BLaER1 (cell line): Measurements from ENCODE around the gene SMTNL1.
A peak's percentile ranks its signal among the peaks of the same experiment; 100 is the strongest.

Experiments used
- H3K27ac ChIP-seq: shearing (Covaris generic); formaldehyde crosslinking; 2 replicates; pipeline ENCODE4 v1.8.1; 2022
- H3K27me3 ChIP-seq: shearing (Covaris generic); formaldehyde crosslinking; 2 replicates; pipeline ENCODE4 v1.8.1; 2022
- H3K36me3 ChIP-seq: shearing (Covaris generic); formaldehyde crosslinking; 2 replicates; pipeline ENCODE4 v1.8.1; 2022
- H3K4me1 ChIP-seq: shearing (Covaris generic); formaldehyde crosslinking; 2 replicates; pipeline ENCODE4 v1.8.1; 2022
- H3K4me2 ChIP-seq: shearing (Covaris generic); formaldehyde crosslinking; 2 replicates; pipeline ENCODE4 v1.8.1; 2022
- H3K4me3 ChIP-seq: shearing (Covaris generic); formaldehyde crosslinking; 2 replicates; pipeline ENCODE4 v1.8.1; 2022
- H3K9ac ChIP-seq: shearing (Covaris generic); formaldehyde crosslinking; 2 replicates; pipeline ENCODE4 v1.8.1; 2022
- H3K9me3 ChIP-seq: shearing (Covaris generic); formaldehyde crosslinking; 2 replicates; pipeline ENCODE4 v1.8.1; 2022
- H4K20me1 ChIP-seq: shearing (Covaris generic); formaldehyde crosslinking; 2 replicates; pipeline ENCODE4 v1.8.1; 2022
- Cebpa-rat ChIP-seq: shearing (Covaris generic); IDR thresholded peaks from 2 replicates; pipeline ENCODE4 v1.8.1; 2022

The SMTNL1 gene

DNA sequence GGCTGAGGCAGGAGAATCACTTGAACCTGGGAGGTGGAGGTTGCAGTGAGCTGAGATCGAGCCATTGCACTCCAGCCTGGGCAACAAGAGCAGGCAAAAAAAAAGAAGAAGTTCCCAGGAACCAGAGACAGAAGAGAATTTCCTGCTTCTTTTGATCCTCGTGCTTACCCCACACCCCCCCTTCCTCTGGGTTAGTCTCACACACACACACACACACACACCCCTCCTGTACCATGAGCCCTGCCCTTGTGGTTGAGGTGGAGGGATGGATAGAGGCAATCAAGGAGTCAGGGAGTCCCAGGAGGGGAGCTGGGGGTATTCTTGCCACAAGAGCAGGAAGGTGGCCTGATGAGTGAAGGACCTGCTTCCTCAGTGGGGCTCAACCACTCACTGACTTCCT, 34.2 kb downstream of the SMTNL1 start:
- H3K27me3 ChIP-seq: no peaks in the 10 kb centered on the region
- H3K9ac ChIP-seq: 0 out of 2 replicates have a peak overlapping the region, but pooled peaks have one; percentile 4
- H3K4me2 ChIP-seq: peak overlapping the region; percentile 74
- no peaks in the 10 kb centered on the region for H3K36me3 ChIP-seq
- H3K9me3 ChIP-seq: no peaks in the 10 kb centered on the region
- peak overlapping the region; percentile 55 for H3K27ac ChIP-seq
- H3K4me3 ChIP-seq: peak overlapping the region; percentile 18; the same call in 1 of the 2 replicates
- peaks cover 38% of the 10 kb centered on the region for H3K4me1 ChIP-seq
- TF ChIP-seq Cebpa-rat: no peak
- no peaks in the 10 kb centered on the region for H4K20me1 ChIP-seq

DNA sequence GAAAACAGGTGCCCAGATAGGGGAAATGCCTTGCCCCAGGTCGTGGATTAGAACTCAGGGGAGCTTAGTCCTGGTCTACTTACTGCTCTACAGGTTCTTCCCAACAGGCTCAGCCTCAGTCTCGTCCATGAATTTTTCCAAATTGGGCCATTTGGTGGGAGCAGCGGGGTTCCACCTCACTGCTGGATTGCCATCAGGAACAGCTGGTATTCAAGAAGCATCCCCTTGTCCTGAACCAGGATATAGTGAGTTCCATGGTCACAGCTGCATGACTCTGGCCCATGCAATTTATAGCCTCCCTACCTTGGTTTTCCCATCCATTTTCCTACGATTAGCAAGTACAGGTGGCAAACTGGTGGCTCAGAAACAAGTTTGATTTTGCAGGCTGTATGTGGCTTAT, 36.7 kb downstream of the SMTNL1 start:
- Histone ChIP-seq H3K4me2 (no peak overlapping the region), H3K27ac (no peak overlapping the region), H3K4me1 (peaks cover 29% of the 10 kb centered on the region), H3K9me3 (no peaks in the 10 kb centered on the region), H4K20me1 (no peaks in the 10 kb centered on the region), H3K9ac (no peak overlapping the region), H3K27me3 (no peaks in the 10 kb centered on the region), H3K4me3 (no peak overlapping the region), H3K36me3 (no peaks in the 10 kb centered on the region)
- TF ChIP-seq Cebpa-rat: no peak

DNA sequence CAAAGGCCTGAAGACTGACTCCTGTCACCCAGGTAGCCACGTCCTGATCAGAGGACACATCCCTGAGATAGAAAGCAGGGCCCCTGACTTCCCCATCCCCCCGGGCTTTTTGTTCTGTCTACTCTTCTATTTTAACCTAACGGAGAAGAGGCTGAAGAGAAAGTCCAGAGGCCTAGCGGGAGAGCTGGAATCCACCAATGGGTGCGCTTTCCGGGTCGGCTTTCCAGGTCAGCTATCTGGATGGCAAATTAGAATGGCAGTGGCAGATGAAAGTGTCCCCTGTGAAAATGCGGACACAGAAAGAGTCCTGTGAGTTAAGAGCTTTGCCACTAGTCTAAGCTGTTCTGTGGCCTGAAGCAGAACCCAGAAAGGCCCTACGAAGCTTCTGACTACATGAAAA, 46.9 kb downstream of the SMTNL1 start:
- peak overlapping the region; percentile 82 for H3K4me2 ChIP-seq
- H3K4me1 ChIP-seq: peaks cover 41% of the 10 kb centered on the region
- H3K9me3 ChIP-seq: peaks cover 17% of the 10 kb centered on the region
- TF ChIP-seq Cebpa-rat: no peak
- no peaks in the 10 kb centered on the region for H4K20me1 ChIP-seq
- H3K9ac ChIP-seq: peak overlapping the region; percentile 61; the same call in 1 of the 2 replicates
- no peaks in the 10 kb centered on the region for H3K27me3 ChIP-seq
- no peak overlapping the region for H3K4me3 ChIP-seq
- H3K27ac ChIP-seq: peak overlapping the region; percentile 77
- no peaks in the 10 kb centered on the region for H3K36me3 ChIP-seq

DNA sequence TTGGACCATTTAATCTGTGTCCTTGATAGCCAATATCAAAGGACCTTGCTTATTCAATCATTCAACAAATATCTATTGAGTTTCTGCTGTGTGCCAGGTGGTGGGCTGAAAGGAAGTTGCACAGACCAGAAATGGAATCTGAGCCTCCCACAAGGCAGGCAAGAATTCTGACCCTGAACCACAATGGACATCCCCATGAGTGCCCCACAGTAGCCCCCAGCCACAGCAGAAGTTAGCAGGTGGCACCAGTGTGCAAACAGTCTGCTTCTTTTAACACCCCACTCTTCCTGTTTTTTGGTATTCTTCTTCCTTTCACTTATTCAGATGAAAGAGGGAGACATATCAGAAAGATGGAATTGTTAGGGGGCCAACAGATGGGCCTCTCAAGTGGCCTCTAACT, 47.9 kb downstream of the SMTNL1 start:
- H3K4me3 ChIP-seq: no peak overlapping the region
- H3K4me1 ChIP-seq: peaks cover 41% of the 10 kb centered on the region
- TF ChIP-seq Cebpa-rat: no peak
- peak overlapping the region; percentile 61 for H3K9ac ChIP-seq
- no peaks in the 10 kb centered on the region for H4K20me1 ChIP-seq
- no peaks in the 10 kb centered on the region for H3K27me3 ChIP-seq
- H3K9me3 ChIP-seq: peaks cover 17% of the 10 kb centered on the region
- H3K4me2 ChIP-seq: peak overlapping the region; percentile 82
- peak overlapping the region; percentile 77 for H3K27ac ChIP-seq
- H3K36me3 ChIP-seq: no peaks in the 10 kb centered on the region

DNA sequence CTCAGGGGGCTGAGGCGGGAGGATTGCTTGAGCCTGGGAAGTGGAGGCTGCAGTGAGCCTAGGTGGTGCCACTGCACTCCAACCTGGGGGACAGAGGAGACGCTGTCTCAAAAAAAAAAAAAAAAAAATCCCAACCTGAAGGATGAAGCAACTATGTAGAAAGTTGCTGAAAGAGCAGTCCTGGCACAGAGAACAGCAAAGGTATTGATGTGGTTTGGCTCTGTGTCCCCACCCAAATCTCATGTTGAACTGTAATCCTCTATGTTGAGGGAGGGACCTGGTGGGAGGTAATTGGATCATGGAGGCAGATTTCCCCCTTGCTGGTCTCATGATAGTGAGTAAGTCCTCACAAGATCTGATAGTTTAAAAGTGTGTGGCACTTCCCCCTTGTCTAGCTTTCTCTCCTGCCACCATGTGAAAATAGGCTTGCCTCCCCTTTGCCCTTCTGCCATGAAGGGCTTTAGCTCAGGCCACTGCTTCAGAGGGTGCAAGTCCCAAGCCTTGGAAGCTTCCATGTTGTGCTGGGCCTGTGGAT, 49.4 kb downstream of the SMTNL1 start:
- no peaks in the 10 kb centered on the region for H3K27me3 ChIP-seq
- H3K4me1 ChIP-seq: peaks cover 41% of the 10 kb centered on the region
- peak overlapping the region; percentile 82 for H3K4me2 ChIP-seq
- H4K20me1 ChIP-seq: no peaks in the 10 kb centered on the region
- peak overlapping the region; percentile 77; the same call in 1 of the 2 replicates for H3K27ac ChIP-seq
- TF ChIP-seq Cebpa-rat: no peak
- H3K36me3 ChIP-seq: no peaks in the 10 kb centered on the region
- H3K9me3 ChIP-seq: peaks cover 17% of the 10 kb centered on the region
- H3K4me3 ChIP-seq: no peak overlapping the region
- H3K9ac ChIP-seq: no peak overlapping the region

DNA sequence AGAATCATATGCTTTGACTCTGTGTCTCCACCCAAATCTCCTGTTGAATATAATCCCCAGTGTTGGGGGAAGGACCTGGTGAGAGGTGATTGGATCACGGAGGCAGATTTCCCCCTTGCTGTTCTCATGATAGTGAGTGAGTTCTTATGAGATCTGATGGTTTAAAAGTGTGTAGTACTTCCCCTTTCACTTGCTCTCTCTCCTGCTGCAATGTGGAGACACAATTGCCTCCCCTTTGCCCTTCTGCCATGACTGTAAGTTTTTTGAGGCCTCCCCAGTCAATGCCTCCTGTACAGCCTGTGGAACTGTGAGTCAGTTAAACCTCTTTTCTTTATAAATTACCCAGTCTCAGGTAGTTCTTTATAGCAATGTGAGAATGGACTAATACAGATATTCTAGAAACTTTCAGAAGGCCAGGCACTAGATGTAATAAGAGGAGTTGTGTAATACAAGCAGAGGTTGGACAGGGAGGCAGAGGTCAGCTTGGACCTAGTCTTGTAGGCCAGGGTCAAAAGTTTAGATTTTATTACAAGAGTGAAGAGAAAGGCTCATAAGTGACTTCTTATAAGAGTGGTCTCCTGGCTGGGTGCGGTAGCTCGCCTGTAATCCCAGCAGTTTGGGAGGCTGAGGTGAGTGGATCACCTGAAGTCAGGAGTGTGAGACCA, 50.8 kb downstream of the SMTNL1 start:
- Histone ChIP-seq H4K20me1 (no peaks in the 10 kb centered on the region), H3K9me3 (peaks cover 17% of the 10 kb centered on the region), H3K36me3 (no peaks in the 10 kb centered on the region), H3K4me2 (no peak overlapping the region), H3K27ac (no peak overlapping the region), H3K4me1 (peaks cover 39% of the 10 kb centered on the region), H3K27me3 (no peaks in the 10 kb centered on the region), H3K9ac (no peak overlapping the region), H3K4me3 (no peak overlapping the region)
- TF ChIP-seq Cebpa-rat: no peak

DNA sequence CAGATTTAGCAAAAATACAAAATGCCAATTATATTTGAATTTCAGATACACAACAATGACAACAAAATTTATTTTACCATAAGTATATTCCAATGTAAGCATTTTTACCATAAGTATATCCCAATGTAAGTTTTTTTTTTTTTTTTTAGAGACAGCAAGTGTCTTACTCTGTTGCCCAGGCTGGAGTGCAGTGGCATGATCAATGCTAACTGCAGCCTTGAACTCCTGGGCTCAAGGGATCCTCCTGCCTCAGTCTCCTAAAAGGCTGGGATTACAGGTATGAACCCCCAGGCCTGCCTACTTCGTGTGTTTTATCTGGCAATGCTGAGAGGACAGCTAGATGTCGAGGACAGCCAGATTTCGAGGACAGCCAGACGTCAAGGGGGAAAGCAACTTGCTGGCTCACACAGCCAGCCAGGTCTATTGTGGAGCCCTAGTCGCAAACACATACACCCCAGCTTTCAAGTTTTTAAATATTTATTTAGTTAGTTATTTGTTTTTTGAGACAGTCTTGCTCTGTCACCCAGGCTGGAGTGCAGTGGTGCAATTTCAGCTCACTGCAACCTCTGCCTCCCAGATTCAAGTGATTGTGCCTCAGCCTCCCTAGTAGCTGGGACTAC, 59.0 kb downstream of the SMTNL1 start:
- peaks cover 7% of the 10 kb centered on the region for H3K4me1 ChIP-seq
- H3K9me3 ChIP-seq: no peaks in the 10 kb centered on the region
- H4K20me1 ChIP-seq: no peaks in the 10 kb centered on the region
- no peak overlapping the region for H3K4me3 ChIP-seq
- no peak overlapping the region for H3K9ac ChIP-seq
- H3K36me3 ChIP-seq: no peaks in the 10 kb centered on the region
- peaks cover 12% of the 10 kb centered on the region; the same call in 1 of the 2 replicates for H3K27me3 ChIP-seq
- no peak for TF ChIP-seq Cebpa-rat
- no peak overlapping the region for H3K4me2 ChIP-seq
- H3K27ac ChIP-seq: no peak overlapping the region

DNA sequence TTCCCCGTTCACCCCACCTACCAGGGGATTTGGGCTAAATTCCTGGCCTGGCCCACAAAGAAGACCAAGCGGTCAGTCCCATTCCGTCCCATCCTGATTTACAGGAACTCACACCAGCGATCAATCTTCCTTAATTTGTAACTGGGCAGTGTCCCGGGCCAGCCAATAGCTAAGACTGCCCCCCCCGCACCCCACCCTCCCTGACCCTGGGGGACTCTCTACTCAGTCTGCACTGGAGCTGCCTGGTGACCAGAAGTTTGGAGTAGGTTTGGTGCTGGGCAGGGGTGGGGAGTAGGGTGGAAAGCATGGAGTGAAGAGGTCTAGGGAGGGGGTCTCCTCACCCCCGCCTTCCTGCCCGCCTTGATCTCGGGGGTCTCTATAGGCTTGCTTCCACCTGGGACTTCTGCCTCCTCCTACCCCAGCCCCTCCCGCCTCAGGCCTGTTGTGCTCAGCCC, 60.1 kb downstream of the SMTNL1 start, which contains the start of gene SERPING1:
Gene SERPING1, plus strand, starts transcription at position 225 of the 455 bp plus-strand sequence. CDS start 586 bp downstream, outside the sequence.
- no peak for TF ChIP-seq Cebpa-rat
- peak within 1 kb of the TSS; percentile 78 for H3K4me2 ChIP-seq
- peak within 1 kb of the TSS; percentile 35; the same call in 1 of the 2 replicates for H3K27ac ChIP-seq
- no peaks in the 10 kb centered on the region for H4K20me1 ChIP-seq
- H3K9ac ChIP-seq: peak within 1 kb of the TSS; percentile 45; the same call in 1 of the 2 replicates
- H3K36me3 ChIP-seq: no peaks in the 10 kb centered on the region
- peaks cover 7% of the 10 kb centered on the region for H3K4me1 ChIP-seq
- H3K4me3 ChIP-seq: peak within 1 kb of the TSS; percentile 58
- H3K27me3 ChIP-seq: peaks cover 12% of the 10 kb centered on the region; the same call in 1 of the 2 replicates
- H3K9me3 ChIP-seq: no peaks in the 10 kb centered on the region

DNA sequence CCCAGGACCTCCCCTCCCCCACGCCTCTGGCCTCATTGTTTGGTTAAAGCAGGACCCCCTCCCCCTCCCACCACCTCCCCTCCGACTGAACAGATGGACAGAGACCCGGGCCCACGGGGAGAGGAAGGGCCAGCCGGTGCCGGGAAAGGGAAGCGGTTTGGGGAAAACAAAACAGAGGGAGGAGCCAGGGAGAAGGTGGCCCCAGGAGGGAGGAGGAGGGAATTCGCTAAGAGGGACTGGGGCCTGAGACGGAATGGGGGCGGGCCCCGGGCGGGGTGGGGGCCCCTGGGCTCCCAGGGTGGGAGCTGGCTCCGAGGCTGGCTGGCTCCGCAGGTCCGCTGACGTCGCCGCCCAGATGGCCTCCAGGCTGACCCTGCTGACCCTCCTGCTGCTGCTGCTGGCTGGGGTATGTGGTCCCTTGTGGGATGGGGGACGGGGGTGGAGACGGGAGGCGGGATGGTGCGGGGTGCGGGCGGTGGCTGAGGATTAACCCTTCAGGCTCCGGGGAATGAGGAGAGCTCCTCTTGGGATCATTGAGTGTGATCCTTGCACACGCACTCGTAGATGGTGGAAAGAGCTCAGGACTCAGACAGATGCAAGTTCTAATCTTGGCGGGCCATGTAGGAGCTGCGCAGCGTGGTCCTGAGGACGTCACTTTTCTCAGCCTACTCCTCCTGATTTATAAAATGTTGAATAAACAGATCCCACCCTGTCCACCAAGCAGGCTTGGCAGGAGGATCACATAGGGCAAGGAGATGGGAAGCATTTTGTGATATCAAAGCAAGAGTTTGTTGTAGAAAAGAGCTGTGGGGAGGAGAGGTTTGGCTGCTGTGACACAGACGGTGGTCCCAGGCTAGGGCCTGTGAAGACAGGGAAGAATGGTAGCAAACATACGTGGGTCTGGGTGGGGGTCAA, 60.8 kb downstream of the SMTNL1 start:
- peak overlapping the region; percentile 78 for H3K4me2 ChIP-seq
- peaks cover 7% of the 10 kb centered on the region for H3K4me1 ChIP-seq
- no peaks in the 10 kb centered on the region for H4K20me1 ChIP-seq
- peak overlapping the region; percentile 58 for H3K4me3 ChIP-seq
- H3K9ac ChIP-seq: peak overlapping the region; percentile 45; the same call in 1 of the 2 replicates
- H3K27ac ChIP-seq: peak overlapping the region; percentile 35; the same call in 1 of the 2 replicates
- H3K9me3 ChIP-seq: no peaks in the 10 kb centered on the region
- no peak for TF ChIP-seq Cebpa-rat
- no peaks in the 10 kb centered on the region for H3K36me3 ChIP-seq
- H3K27me3 ChIP-seq: peaks cover 12% of the 10 kb centered on the region; the same call in 1 of the 2 replicates
